ENCODE results near the gene TTC23. TPM values are rescaled to one million over a fixed set of nuclear protein-coding genes. Genes with fewer than 3 reads are reported as not detected.
A peak's percentile ranks its signal among the peaks of the same experiment; 100 is the strongest.

The TTC23 gene
- total and polyA plus RNA-seq, 4 experiments from 2014 or later = 0.45 to 0.79 (median 0.67) TPM; not detected in 1

DNA sequence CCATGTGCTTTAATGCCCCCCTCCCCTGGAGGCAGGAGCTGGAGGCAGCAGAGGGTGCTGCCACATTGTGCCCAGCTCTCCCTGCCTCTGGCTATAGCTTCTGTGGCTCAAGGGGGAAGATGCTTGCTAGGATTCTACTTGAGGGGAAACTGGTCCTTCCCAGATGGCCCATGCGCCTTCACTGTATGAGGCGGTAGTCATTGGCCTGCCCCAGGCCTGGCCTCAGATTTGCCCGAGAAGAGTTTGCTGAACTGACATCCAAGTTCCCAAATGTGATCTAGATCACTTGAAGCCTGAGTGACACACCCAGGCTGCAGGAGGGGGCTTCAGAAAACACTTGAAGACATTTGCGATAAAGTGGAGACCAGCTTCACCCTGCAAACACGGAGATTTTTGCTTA is 140.4 kb downstream of the TTC23 start:
- H3K36me3 Mint-ChIP-seq = peaks cover 0 to 2% of the 10 kb centered on the region in 2 donors
- ChIA-PET CTCF (ENCODE audit: partially characterized antibody) (interaction anchor here (4.0 kb wide), 1 partner anchor 33 kb away, joined by 12 read pairs; no protein-coding TSS in a partner anchor), POLR2A (ENCODE audit: partially characterized antibody) (no interaction called here)
- DNase-seq = no peak
- no peaks in the 10 kb centered on the region for H3K36me3 ChIP-seq (ENCODE audit: insufficient read depth, low read length)
- no peak overlapping the region for H3K27ac ChIP-seq (ENCODE audit: low read depth, low read length)
- H3K4me3 ChIP-seq (ENCODE audit: low read length in 2 of 2) = no peak overlapping the region
- no peaks in the 10 kb centered on the region for H3K9me3 Mint-ChIP-seq
- peaks cover 4% of the 10 kb centered on the region for H3K27me3 ChIP-seq (ENCODE audit: insufficient read depth, low read length)
- peaks cover 8 to 41% (median 25%) of the 10 kb centered on the region in 4 donors for H3K4me1 Mint-ChIP-seq
- no peaks in the 10 kb centered on the region for H3K9me3 ChIP-seq (ENCODE audit: control insufficient read depth in 1 of 2, low read length in 2 of 2)
- intact Hi-C loops (cut with micrococcal nuclease) = no loop called here
- peaks cover 10% of the 10 kb centered on the region for H3K4me1 ChIP-seq (ENCODE audit: insufficient read depth, low read length)
- H3K4me3 Mint-ChIP-seq = no peak overlapping the region
- H3K27ac Mint-ChIP-seq = peak overlapping the region in 4 of 7 donors; percentile 6 to 87 (median 44)
- peaks cover 9 to 14% of the 10 kb centered on the region in 2 donors for H3K27me3 Mint-ChIP-seq

DNA sequence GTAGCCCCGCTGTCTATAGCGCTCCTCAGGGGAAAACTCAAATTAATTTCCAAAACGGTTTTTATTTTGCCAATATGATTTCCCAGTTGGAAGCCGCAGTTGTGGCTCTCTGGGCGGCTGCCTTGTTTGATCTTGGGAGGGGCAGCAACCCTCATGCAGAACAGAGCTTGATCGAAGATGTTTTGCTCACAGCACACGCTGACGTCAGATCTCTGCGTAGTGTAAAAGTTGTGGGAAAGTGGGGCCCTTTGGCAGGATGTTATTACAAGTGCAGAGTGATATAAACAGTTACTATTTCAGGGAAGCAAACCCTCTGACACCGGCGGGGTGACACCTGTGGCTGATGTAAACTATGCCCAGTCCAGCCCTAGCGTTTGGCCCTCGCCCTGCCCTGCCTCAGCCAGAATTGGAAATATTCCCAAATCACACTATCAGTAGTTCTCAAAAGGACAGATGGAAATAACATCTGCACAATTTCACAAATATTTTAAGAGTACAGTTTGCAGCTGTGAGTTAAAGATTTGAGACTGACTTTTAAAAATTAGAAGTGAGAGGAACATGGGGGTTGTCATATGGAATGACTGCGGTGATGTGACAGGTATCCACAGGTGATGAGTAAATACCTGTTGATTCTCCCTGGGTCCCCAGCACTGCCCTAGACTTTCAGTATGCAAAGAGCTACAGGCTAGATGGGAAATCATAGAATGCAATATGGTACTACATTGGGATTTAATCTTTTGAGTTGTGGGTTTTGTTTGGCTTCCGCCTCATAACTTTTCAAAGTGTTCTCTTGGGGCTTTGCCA is 142.8 kb downstream of the TTC23 start:
- peaks cover 15 to 26% of the 10 kb centered on the region in 2 donors for H3K27me3 Mint-ChIP-seq
- H3K27ac ChIP-seq (ENCODE audit: low read depth, low read length) = no peak overlapping the region
- H3K4me1 ChIP-seq (ENCODE audit: insufficient read depth, low read length) = peaks cover 10% of the 10 kb centered on the region
- H3K4me1 Mint-ChIP-seq = peaks cover 10 to 46% (median 28%) of the 10 kb centered on the region in 4 donors
- peak in 4 of 5 donors; percentile 43 to 72 (median 53) for DNase-seq
- no peaks in the 10 kb centered on the region for H3K9me3 ChIP-seq (ENCODE audit: control insufficient read depth in 1 of 2, low read length in 2 of 2)
- no peaks in the 10 kb centered on the region for H3K9me3 Mint-ChIP-seq
- no peaks in the 10 kb centered on the region for H3K36me3 ChIP-seq (ENCODE audit: insufficient read depth, low read length)
- peaks cover 10% of the 10 kb centered on the region for H3K27me3 ChIP-seq (ENCODE audit: insufficient read depth, low read length)
- intact Hi-C loops (cut with micrococcal nuclease) = no loop called here
- CTCF ChIA-PET (ENCODE audit: partially characterized antibody) = interaction anchor here (1.8 to 2.6 kb wide), 2 partner anchors 28 to 107 kb away, joined by 4 to 20 read pairs; no protein-coding TSS in a partner anchor
- peaks cover 0 to 2% of the 10 kb centered on the region in 2 donors for H3K36me3 Mint-ChIP-seq
- H3K27ac Mint-ChIP-seq = peak overlapping the region; percentile 75 to 92 (median 87)
- POLR2A ChIA-PET (ENCODE audit: partially characterized antibody) = interaction anchor here (1.5 kb wide), 1 partner anchor 106 kb away, joined by 3 read pairs; no protein-coding TSS in a partner anchor
- peak overlapping the region; percentile 62 to 83 (median 72) for H3K4me3 Mint-ChIP-seq
- no peak overlapping the region for H3K4me3 ChIP-seq (ENCODE audit: low read length in 2 of 2)

DNA sequence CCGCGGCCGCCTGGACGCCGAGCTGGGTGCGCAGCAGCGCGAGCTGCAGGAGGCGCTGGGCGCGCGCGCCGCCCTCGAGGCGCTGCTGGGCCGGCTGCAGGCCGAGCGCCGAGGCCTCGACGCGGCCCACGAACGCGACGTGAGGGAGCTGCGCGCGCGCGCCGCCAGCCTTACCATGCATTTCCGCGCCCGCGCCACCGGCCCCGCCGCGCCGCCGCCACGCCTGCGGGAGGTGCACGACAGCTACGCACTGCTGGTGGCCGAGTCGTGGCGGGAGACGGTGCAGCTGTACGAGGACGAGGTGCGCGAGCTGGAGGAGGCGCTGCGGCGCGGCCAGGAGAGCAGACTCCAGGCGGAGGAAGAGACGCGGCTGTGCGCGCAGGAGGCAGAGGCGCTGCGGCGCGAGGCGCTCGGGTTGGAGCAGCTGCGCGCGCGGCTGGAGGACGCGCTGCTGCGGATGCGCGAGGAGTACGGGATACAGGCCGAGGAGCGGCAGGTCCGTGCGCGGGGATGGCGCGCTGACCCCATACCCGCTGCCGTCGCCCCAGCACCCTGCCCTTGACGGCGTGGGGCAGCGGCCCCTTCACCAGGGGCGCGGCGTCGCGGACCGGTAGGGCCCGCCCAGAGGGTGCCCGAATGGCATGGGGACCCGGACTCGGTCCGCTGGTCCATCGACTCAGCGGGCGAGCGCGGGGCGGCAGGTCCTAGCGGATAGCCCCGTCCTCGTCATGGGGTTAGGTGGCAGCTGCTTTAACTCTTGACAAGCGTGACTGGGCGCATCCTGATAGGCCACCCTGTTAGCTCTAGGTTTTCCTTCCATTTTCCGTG is 143.7 kb downstream of the TTC23 start:
- CTCF ChIA-PET (ENCODE audit: partially characterized antibody) = interaction anchor here (0.6 to 2.6 kb wide), 7 partner anchors 27 to 651 kb away, joined by 3 to 20 read pairs (median 3); no protein-coding TSS in a partner anchor
- Histone ChIP-seq H3K27ac (ENCODE audit: low read depth, low read length) (no peak overlapping the region), H3K4me1 (ENCODE audit: insufficient read depth, low read length) (peaks cover 10% of the 10 kb centered on the region), H3K4me3 (ENCODE audit: low read length in 2 of 2) (peak overlapping the region in 1 of 2 donors; percentile 9), H3K27me3 (ENCODE audit: insufficient read depth, low read length) (peaks cover 13% of the 10 kb centered on the region), H3K36me3 (ENCODE audit: insufficient read depth, low read length) (no peaks in the 10 kb centered on the region), H3K9me3 (ENCODE audit: control insufficient read depth in 1 of 2, low read length in 2 of 2) (no peaks in the 10 kb centered on the region)
- Mint-ChIP-seq H3K36me3 (peaks cover 0 to 2% of the 10 kb centered on the region in 2 donors), H3K4me1 (peaks cover 8 to 38% (median 22%) of the 10 kb centered on the region in 4 donors), H3K27ac (peak overlapping the region in 6 of 7 donors; percentile 71 to 92 (median 86)), H3K9me3 (no peaks in the 10 kb centered on the region), H3K4me3 (peak overlapping the region; percentile 62 to 83 (median 72)), H3K27me3 (peaks cover 15 to 29% of the 10 kb centered on the region in 2 donors)
- DNase-seq = peak; percentile 17 to 59 (median 27)
- POLR2A ChIA-PET (ENCODE audit: partially characterized antibody) = interaction anchor here (0.7 to 1.5 kb wide), 2 partner anchors 19 to 107 kb away, joined by 3 read pairs; no protein-coding TSS in a partner anchor
- intact Hi-C loops (cut with micrococcal nuclease) = no loop called here

DNA sequence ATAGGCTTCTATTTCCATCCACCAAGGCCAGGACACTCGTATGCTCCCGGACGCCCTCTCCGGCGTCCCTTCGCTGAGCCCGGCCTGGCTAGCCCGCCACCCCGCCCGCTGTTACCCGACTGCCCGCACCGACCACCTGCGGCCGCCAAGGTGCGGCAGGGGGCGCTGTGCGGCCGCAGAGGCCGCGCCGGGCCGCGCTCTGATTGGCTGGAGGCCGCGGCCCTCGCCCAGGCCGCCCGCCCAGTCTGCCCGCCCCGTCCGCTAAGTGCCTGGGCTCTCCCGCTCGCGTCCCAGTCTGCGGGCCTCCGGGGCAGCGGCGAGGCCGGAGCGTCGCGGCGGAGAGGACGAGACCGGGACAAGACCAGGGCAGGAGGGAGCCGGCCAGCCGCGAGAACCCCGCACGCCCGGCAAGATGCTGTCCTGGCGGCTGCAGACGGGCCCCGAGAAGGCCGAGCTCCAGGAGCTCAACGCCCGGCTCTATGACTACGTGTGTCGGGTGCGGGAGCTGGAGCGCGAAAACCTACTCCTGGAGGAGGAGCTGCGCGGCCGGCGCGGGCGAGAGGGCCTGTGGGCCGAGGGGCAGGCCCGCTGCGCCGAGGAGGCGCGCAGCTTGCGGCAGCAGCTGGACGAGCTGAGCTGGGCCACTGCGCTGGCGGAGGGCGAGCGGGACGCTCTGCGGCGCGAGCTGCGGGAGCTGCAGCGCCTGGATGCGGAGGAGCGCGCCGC is 144.4 kb downstream of the TTC23 start, which contains the start of gene SYNM:
Gene SYNM, plus strand, starts transcription at position 293 of the 726 bp plus-strand sequence. Its CDS starts 120 bp downstream, at position 413.
- Histone ChIP-seq H3K4me1 (ENCODE audit: insufficient read depth, low read length) (peaks cover 10% of the 10 kb centered on the region), H3K9me3 (ENCODE audit: control insufficient read depth in 1 of 2, low read length in 2 of 2) (no peaks in the 10 kb centered on the region), H3K4me3 (ENCODE audit: low read length in 2 of 2) (peak within 1 kb of the TSS in 1 of 2 donors; percentile 9), H3K36me3 (ENCODE audit: insufficient read depth, low read length) (no peaks in the 10 kb centered on the region), H3K27me3 (ENCODE audit: insufficient read depth, low read length) (peaks cover 13% of the 10 kb centered on the region), H3K27ac (ENCODE audit: low read depth, low read length) (no peak within 1 kb of the TSS)
- DNase-seq = peak in 3 of 5 donors; percentile 13 to 20 (median 16)
- peaks cover 20 to 32% of the 10 kb centered on the region in 2 donors for H3K27me3 Mint-ChIP-seq
- H3K9me3 Mint-ChIP-seq = no peaks in the 10 kb centered on the region
- peak within 1 kb of the TSS; percentile 54 to 81 (median 60) for H3K4me3 Mint-ChIP-seq
- peaks cover 0 to 2% of the 10 kb centered on the region in 2 donors for H3K36me3 Mint-ChIP-seq
- peak within 1 kb of the TSS in 2 of 7 donors; percentile 21 to 65 for H3K27ac Mint-ChIP-seq
- H3K4me1 Mint-ChIP-seq = peaks cover 8 to 37% (median 19%) of the 10 kb centered on the region in 4 donors
- ChIA-PET POLR2A (ENCODE audit: partially characterized antibody) (interaction anchor here (0.7 to 1.5 kb wide), 2 partner anchors 19 to 108 kb away, joined by 3 read pairs; no protein-coding TSS in a partner anchor), CTCF (ENCODE audit: partially characterized antibody) (interaction anchor here (0.6 to 2.6 kb wide), 7 partner anchors 26 to 651 kb away, joined by 3 to 20 read pairs (median 3); no protein-coding TSS in a partner anchor)
- intact Hi-C loops (cut with micrococcal nuclease) = loop anchor here (1.0 kb wide), 1 partner anchor 108 kb away; no protein-coding TSS in a partner anchor

DNA sequence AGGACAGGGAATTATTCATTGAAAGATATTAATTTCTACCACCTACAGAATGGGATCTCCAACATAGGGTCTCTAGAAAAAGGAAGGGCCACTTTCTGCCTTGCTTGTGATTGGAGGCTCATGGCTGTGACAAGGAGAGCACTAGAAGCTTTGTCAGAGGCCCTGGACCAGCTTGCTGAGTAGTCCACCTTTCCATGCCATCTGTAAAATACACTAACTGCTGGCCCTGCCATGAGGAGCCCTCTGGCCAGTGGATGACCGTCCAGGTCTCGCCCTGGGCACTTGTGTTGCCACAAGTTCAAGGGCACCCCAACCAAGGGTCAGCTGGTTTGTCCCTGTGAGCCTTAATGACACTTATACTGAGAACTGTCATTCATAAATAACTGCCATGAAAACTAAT is 146.1 kb downstream of the TTC23 start:
- Histone ChIP-seq H3K27ac (ENCODE audit: low read depth, low read length) (no peak overlapping the region), H3K9me3 (ENCODE audit: control insufficient read depth in 1 of 2, low read length in 2 of 2) (no peaks in the 10 kb centered on the region), H3K36me3 (ENCODE audit: insufficient read depth, low read length) (no peaks in the 10 kb centered on the region), H3K27me3 (ENCODE audit: insufficient read depth, low read length) (peaks cover 13% of the 10 kb centered on the region), H3K4me3 (ENCODE audit: low read length in 2 of 2) (no peak overlapping the region), H3K4me1 (ENCODE audit: insufficient read depth, low read length) (peaks cover 10% of the 10 kb centered on the region)
- intact Hi-C loops (cut with micrococcal nuclease) = no loop called here
- Mint-ChIP-seq H3K27ac (no peak overlapping the region), H3K4me3 (peak overlapping the region in 3 of 8 donors; percentile 10 to 68 (median 24)), H3K27me3 (peaks cover 28 to 35% of the 10 kb centered on the region in 2 donors), H3K4me1 (peaks cover 8 to 25% (median 16%) of the 10 kb centered on the region in 4 donors), H3K9me3 (no peaks in the 10 kb centered on the region), H3K36me3 (peaks cover 0 to 2% of the 10 kb centered on the region in 2 donors)
- ChIA-PET POLR2A (ENCODE audit: partially characterized antibody) (no interaction called here), CTCF (ENCODE audit: partially characterized antibody) (interaction anchor here (0.7 to 1.8 kb wide), 2 partner anchors 122 to 653 kb away, joined by 3 to 4 read pairs; no protein-coding TSS in a partner anchor)
- no peak for DNase-seq

Measured in CD4-positive, alpha-beta memory T cell (primary cell).